ENCODE results near the gene CCDC106.

The CCDC106 gene

DNA sequence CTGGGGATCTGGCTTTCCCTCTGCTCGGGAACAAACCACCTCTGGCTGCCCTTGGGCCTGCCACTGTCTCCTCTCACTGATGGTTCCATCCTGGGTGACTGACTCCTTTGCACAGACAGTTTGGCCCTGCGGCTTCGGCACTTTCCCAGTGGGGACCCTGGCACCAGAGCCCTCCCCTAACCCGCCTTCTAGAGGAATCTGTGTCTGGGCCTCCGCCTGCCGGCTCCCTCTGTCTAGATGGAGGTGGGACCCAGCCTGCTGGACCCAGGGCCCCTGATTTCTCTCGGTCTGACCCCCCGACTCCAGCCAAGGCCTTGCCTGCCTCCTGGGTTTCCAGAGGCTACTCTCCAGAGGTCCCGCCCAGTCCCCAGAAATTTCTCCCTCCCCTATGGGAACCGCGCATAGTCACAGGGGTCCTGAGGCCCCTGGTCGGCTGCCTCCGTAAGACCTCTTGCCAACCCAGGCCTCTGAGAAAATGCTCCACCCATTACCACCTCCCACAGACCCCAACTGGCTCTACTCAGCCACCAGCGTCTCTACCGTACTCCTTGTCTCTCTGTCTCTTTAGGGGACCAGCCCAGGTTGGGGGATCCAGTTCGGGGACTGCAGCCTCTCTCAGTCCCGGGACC lies 2.7 kb downstream of the CCDC106 start:
- DNase-seq (ENCODE audit: low spot score), result no peak

DNA sequence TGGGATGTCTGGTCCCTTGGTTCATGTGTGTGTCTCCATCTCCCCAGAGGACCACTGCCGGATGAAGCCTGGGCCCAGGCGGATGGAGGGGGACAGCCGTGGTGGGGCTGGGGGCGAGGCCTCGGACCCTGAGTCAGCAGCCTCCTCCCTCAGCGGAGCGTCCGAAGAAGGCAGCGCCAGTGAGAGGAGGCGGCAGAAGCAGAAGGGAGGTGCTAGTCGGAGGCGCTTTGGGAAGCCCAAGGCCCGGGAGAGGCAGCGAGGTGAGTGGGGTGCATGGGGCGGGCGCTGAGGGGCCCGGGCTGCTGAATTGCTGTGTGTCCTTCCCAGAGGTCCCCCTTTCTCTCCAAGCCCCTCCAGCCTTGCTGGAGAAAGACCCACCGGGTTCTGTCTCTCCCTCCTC lies 3.2 kb downstream of the CCDC106 start:
- DNase-seq (ENCODE audit: low spot score), result no peak

DNA sequence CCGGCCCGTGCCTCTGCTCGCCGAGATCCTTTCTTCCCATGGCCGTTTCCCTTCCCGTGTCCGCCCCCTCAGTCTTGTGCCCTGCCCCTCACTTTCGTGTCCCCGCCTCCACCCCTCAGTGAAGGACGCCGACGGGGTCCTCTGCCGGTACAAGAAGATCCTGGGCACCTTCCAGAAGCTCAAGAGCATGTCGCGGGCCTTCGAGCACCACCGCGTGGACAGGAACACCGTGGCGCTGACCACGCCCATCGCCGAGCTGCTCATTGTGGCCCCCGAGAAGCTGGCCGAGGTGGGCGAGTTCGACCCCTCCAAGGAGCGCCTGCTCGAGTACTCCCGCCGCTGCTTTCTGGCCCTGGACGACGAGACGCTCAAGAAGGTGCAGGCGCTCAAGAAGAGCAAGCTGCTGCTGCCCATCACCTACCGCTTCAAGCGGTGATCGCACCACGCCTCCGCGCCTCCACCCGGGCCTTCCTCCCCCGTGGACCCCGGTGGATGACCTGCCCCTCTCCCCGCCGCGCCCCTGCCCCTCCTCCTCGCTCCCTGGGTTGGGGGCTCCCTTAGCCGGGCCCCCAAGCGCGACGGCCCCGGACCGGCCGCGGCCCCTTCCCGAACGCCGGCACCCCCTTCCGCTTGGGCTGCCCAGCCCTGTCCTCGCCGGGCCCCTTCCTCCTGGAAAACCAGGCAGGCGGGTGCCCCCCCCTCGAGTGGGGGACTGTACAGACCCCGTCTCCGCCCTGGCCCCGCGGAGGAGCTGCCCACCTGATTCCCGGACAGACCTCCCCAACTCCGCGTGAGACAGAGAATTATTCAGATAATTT lies 4.5 kb downstream of the CCDC106 start:
- DNase-seq (ENCODE audit: low spot score), result no peak

DNA sequence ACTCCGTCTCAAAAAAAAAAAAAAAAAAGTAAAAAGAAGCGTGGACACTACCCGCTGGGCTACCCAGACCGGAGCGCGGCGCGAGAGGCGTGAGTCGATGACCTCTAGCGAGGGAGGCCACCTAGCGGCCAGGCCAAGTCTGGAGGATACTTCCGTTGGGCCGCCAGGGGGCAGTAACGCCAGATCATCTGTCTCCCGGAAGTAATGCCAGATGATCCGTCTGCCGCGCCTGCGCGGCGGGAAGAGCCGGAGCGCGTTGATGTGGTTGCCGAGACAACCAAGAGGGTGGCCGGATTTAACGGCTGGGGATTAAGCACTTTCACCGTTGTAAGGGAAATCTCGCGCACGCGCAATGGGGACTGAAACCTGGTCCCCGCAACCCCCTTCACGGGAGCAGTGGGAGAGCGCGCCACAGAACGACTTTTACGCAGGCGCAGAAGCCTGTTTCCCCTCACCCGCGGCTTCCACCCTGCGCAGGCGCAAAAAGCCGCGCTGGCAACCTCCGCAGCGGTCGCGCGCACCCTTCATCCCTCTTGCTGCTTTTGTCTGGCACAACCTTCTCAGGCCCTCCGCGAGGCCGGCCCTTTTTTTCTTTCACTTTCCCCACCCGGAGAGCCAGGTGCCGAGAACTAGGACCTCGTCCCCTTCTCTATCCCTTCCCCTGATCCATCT lies 5.8 kb downstream of the CCDC106 start:
- peak; percentile 99 for DNase-seq (ENCODE audit: low spot score)

DNA sequence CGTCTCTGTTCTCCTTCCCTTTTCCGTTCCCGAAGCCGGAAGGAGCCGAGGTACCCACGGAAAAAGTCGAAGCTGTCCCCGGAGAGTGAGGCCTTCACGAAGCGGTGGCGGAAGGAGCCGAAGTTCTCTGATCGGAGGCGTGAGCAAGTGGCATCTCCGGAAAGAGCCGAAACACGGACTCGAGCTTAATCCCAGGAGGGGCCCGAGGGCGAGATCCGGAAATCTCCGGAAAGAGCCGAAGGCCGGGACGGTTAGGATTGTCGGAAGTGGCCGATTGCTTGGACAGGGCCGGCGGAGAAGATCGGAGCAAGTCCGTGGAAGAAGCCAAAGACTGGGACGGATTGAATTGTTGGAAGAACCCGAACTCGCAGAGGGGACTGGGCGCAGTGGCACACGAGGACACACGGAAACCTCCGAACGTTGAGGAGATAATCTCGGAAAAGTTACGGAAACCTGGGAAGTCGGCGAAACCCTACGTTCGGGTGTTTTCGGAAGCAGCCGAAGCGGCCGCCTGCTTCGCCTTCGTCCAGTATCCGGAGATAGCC lies 6.4 kb downstream of the CCDC106 start:
- DNase-seq (ENCODE audit: low spot score), result peak; percentile 100

DNA sequence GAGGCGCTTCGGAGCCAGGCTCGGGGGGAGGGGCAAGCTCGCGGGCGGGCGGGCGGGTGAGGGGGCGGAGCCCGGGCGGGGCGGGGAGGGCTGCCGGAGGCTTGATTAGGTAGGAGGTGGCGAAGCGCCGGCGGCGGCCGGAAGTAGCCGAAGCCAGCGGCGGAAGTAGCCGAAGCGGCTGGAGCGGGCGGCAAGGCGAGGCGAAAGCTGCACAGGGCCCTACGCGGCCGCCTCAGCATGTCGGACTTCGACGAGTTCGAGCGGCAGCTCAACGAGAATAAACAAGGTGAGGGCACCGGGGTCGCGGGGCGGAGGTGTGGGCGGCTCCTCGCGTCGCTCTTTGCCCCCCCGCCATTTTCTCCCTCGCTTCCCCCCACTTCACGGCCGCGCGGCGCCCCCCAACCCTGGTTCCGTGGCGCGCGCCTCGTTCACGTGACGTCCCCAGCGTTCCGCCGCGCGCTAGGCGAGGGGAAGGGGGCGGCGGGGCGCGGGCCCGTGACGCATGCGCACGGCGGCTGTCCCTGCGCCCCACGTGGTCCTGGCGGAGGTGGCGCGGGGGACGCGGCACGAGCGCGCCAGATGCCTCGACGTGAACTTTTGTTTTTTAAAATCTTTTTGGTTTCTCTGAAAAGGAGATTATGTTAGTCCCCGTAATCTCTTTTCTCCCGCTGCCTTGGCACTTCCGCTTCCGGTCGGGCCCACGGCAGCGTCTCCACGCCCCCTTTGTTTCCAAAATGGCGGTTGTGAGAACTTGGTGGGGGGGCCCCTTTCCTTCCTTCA lies 7.0 kb downstream of the CCDC106 start, which contains the start of gene U2AF2:
U2AF2 (plus strand) TSS at position 168 of the 780 bp plus-strand sequence; CDS start at position 238, 70 bp downstream.
- DNase-seq (ENCODE audit: low spot score), result peak; percentile 96

DNA sequence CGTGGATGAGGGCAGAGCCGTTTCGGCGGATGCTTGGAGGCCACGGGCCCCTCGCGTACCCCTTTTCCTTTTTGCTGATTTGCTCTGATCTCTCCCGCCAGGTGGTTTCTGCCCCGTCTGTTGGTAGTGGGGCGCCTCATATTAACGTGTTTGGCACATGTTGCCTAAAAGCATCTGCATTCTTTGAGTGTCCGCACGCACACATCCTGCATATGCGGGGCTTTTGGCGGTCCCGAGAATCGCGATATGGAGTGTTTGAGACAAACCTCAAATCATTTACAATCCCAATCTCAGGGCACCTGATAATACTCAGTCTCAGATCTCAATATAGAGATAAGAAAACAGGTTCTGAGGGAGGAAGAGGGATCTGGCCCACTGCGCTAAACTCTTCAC lies 7.6 kb downstream of the CCDC106 start:
- DNase-seq (ENCODE audit: low spot score), result no peak

DNA sequence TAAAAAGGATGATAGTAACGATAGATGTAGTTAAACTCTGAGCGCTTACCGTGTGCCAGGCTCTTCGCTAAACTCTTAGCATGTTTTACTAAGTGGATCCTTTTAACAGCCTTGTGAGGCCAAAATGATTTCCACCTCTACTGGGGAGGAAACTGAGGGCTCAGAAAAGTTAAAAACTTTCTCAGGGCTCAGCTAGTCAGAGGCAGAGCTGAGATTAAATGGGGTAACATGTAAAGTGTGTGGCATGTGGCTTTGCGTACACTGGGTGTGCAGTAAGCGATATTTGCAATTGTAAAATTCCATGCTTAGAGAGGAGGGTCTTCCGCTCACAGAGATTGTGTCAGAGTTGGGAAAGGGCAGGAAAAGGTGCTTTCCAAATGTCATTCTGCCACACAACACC lies 8.5 kb downstream of the CCDC106 start:
- DNase-seq (ENCODE audit: low spot score), result no peak

DNA sequence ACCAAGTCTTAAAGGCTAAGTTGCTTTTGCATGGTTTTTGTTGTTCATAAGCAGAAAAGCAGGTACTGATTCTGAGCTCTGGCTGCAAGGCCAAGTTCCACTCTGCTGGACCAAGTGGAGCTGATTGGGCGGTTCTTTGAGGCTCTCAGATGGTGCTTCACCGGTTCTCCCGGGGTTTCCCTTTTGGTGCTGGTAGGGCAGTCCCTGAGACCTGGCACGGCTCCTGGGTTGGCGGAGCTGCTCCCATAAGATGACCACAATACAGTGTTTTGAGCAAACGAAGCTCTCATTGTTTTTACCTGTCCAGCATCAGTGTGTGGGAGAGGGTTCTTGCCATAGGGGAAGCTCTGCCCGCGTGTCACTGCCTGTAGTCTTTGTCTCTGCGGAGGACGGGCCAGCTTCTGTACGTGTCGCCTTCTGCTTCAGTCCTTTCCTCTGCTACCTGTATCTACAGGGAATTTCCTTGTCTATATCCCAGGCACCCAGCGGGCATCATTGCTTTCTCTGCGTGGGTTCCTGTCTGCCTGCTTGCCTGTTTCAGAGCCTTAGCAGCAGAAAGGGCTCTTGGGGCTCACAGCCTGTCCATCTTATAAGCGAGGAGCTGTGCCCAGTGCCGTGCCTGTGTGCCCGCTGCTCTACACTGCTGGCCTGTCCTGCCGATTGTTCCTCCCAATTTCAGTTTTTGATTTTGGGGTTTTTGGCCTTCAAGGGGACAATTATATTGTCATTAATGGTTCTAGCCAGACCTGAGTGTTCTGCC lies 9.2 kb downstream of the CCDC106 start:
- DNase-seq (ENCODE audit: low spot score), result no peak

DNA sequence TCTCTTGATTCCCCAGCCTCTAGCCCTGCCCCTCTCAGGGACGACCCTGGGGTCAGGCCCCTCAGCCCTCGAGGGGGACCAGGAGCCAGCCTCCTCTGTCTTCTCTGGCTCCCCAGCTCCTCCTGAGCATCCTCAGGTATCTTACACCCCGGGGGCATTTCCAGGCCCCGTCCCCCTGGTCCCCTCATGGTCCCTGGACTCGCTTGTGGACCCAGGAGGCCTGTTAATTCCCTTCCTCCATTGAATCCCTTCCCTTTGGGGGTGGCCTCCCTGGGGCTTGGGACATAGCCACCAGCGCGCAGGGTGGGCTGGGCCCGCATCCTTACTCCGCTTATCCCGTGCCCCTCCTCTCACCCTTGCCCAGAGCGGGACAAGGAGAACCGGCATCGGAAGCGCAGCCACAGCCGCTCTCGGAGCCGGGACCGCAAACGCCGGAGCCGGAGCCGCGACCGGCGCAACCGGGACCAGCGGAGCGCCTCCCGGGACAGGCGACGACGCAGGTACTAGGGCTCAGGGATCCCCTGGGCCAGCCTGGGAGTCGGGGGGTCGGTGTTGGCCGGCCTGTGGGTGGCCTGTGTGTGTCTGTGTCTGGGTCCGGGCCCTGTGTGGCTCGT lies 10.9 kb downstream of the CCDC106 start:
- no peak for DNase-seq (ENCODE audit: low spot score)

DNA sequence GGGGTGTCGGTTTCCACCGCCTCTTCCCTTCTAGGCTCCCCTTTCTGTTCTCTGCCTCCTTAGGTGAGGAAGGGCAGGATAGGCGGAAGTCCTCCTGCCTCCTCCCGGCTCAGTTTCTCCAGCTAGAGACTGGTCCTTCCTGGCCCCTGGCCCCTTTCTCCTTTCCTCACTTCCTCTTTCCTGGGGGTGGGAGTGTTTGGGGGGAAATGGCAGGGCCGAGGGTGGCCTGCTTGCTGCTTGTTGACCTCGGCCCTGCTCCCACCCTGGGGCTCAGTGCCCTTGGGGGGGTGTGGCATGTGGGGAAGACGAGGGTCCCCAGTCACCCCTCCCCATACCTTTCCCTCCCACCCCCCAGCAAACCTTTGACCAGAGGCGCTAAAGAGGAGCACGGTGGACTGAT lies 11.8 kb downstream of the CCDC106 start:
- no peak for DNase-seq (ENCODE audit: low spot score)

DNA sequence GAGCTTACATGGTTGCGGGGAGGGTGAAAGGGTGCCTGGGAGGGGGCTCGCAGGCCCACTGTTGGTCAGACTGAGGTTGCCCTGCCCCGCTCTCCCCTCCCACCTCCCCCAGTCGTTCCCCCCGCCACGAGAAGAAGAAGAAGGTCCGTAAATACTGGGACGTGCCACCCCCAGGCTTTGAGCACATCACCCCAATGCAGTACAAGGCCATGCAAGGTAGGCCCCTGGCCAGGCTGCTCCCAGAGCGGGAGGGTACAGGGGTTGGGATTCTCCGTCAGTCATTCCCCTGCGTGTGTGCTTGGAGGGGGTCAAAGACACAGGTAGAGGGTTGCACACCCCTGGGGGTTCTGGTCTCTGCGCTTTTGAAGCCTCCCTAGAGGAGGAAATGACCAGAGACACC lies 12.4 kb downstream of the CCDC106 start:
- no peak for DNase-seq (ENCODE audit: low spot score)

DNA sequence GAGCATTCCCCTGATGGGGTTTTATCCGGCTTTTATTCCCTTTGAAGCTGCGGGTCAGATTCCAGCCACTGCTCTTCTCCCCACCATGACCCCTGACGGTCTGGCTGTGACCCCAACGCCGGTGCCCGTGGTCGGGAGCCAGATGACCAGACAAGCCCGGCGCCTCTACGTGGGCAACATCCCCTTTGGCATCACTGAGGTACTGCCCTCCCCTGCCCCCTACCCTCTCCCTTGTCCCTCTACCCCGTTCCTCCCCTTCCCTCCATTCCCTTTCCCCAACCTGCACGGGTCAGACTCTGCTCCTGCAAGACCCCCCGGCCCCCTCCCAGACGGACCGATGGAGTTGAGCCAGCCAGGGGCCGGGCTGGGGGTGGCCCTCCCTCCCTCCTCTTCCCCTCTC lies 13.0 kb downstream of the CCDC106 start:
- DNase-seq (ENCODE audit: low spot score), result no peak

DNA sequence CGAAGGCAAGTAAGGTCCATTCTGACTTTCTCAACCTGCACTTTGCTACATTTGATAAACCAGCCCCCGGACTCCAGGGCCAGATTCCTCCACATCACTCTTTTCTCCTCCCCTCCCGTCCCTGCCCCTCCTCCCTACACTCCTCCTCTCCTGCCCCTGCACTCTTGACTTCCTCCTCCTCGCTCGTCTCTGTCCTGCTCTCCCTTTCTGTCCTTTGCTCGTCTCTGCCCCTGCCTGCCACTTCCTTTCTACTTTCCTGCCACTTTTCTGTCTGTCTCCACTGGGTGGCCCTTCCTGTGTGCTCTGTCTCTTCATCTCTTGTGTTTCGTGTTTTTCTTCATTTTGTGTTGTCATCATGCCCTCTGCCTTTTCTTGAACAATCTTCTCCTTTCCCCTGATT lies 13.8 kb downstream of the CCDC106 start:
- no peak for DNase-seq (ENCODE audit: low spot score)

DNA sequence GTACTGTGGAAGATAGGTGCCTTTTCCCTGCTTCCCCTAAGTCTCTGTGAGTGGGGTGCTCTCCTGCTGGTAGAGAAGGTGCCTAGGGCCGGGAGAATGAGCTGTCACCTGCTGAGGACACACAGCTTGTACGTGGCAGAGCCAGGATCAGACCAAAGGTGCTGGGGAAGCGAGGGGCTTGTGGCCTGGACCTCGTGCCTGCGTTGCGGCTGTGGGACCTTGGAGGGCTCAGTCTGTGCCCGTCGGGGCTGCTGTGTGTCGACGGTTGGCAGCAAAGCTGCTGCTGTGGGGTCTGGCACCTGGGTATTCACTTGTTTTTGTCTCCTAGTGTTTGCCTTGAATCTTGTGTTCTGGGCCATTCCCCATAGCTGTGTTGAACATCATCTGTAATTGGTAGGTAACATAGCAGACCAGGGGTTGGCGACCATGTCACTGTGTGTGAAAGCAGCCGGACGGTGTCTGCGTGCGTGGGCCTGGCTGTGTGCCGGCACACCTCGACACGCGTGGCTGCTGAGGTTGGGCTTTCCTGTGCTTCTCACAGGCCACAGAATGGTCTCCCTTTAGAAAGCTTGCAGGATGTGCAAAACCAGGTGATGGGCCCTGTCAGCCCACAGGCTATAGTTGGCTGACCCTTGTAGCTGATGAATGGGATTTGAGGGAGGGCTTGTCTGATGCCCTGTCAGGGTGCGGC lies 16.0 kb downstream of the CCDC106 start:
- DNase-seq (ENCODE audit: low spot score), result no peak

DNA sequence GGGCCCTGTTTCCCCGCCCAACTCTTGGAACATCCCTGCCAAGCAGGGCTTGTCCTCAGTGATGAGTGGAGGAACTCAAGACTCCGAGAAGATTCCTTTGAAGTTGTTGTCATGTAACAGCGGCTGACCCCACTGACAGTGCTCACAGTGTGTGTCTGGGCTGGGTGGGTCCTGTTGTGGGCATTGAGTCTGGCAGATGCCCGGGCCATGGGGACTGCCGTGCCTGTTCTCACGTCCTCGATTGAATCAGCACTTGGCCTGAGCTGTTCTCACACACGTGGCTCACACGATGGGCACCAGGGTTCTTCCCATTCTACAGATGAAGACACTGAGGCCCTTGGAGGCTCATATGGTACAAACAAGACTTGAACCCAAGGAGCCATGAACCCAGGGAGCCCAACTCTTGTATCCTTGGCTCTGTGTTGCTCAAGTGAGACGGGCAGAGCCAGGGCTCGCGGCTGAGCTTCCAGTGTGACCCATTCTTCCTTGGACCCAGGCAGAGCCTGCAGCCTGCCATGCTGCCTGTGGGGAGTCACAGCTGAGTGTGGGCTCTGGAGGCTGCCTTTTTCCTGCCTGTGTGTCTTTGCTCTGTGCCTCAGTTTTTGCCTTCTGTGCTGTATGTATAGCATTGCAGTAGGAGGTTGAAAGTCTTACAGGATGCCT lies 18.5 kb downstream of the CCDC106 start:
- no peak for DNase-seq (ENCODE audit: low spot score)

DNA sequence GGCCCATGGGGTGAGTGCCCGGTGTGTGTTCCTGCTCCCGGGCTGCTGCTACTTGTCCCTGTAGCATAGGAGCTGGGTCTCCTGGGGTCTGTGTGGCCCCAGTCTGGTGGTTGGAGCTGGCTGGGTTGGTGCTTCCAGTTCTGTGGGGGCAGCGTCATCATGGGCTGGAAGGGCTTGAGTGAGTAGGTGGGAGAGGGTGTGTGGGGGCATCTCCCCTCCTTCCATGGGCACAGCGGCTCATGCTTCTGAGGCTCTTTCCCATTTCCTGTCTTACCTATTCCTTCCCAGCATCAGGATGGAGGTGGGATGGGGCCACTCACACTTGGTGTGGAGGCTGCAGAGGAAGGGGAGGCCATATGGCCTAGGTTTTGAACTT lies 19.0 kb downstream of the CCDC106 start:
- DNase-seq (ENCODE audit: low spot score), result no peak

DNA sequence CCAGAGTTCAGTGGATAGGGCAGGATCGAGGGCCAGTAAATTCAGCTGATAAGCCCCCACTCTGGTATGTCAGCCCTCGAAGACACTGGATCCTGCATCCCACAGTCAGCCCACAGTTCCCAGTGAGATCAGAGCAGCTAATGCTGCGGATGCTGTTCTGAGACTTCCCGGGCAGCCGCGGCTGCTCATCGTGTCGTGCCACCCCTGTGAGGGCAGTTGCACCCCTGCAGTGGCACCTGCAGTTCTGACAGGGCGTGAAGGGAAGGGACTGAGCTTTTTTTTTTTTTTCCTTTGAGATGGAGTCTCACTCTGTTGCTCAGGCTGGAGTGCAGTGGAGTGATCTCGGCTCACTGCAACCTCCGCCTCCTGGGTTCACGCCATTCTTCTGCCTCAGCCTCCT lies 19.5 kb downstream of the CCDC106 start:
- no peak for DNase-seq (ENCODE audit: low spot score)

DNA sequence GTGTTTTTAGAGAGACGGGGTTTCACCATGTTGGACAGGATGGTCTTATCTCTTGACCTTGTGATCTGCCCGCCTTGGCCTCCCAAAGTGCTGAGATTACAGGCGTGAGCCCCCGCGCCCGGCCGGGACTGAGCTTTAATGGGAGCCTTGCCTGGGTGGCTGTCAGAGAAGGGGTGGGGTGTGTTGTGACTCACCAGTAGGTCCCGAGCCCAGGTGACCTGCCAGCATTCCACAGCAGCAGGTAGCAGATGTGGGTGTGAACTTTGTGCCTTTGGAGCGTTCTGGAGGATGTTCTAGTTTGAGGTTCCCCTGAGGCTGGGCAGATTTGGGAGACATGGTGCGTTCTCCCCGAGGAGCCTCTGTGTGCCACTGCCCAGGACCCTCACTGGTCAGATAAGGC lies 19.9 kb downstream of the CCDC106 start:
- no peak for DNase-seq (ENCODE audit: low spot score)

Measured in CD4-positive, alpha-beta T cell treated with Interleukin-15 for 4 hours (primary cell).